Esophagus mucosa (tissue), 1 donor: ENCODE data around the gene FEM1A. TPM values are rescaled to one million over a fixed set of nuclear protein-coding genes. Genes with fewer than 3 reads are reported as not detected.
"Not testable (repeated sequence)": the region's sequence is repeated elsewhere in the genome, so short reads cannot be mapped to it uniquely, and the experiment has no call there.

Experiments
- ATAC-seq: fragments of 200-7000 bp; cut with Tn5 transposase; one replicate; pipeline ENCODE4 v1.9.1; 2020
- total RNA-seq: library from RNA; stranded (reverse); gene quantifications from one replicate; pipeline ENCODE4 v1.2.4, GENCODE V29; 2023
- donor health status: DM: yes; HTN: yes; CAD: no.

FEM1A gene
- total RNA-seq, 1 donor from 2014 or later = 9.3 TPM

GRCh38 chr19:4774136-4774535 lies 17.4 kb upstream of the FEM1A start:
- no peak for ATAC-seq

- ATAC-seq = no peak
Observed at GRCh38 chr19:4775627-4776152, 15.8 kb upstream of the FEM1A start.

- ATAC-seq = no peak
Observed at GRCh38 chr19:4776436-4777211, 14.9 kb upstream of the FEM1A start.

- ATAC-seq = not testable (repeated sequence)
Observed at GRCh38 chr19:4778124-4778523, 13.4 kb upstream of the FEM1A start.

GRCh38 chr19:4780860-4781259 lies 10.7 kb upstream of the FEM1A start:
- no peak for ATAC-seq

GRCh38 chr19:4781801-4782200 lies 9.7 kb upstream of the FEM1A start:
- ATAC-seq = no peak

GRCh38 chr19:4786412-4787016 lies 5.0 kb upstream of the FEM1A start:
- not testable (repeated sequence) for ATAC-seq

- ATAC-seq = not testable (repeated sequence)
Observed at GRCh38 chr19:4792019-4792865, 708 bp downstream of the FEM1A start.

GRCh38 chr19:4792866-4793195 lies 1.3 kb downstream of the FEM1A start:
- ATAC-seq = not testable (repeated sequence)

GRCh38 chr19:4793278-4793677 lies 1.7 kb downstream of the FEM1A start:
- not testable (repeated sequence) for ATAC-seq

GRCh38 chr19:4794971-4795370 lies 3.4 kb downstream of the FEM1A start:
- no peak for ATAC-seq

- no peak for ATAC-seq
Observed at GRCh38 chr19:4795400-4795799, 3.9 kb downstream of the FEM1A start.

GRCh38 chr19:4800591-4801081 lies 9.1 kb downstream of the FEM1A start:
- ATAC-seq = peak; percentile 96

- ATAC-seq = no peak
Observed at GRCh38 chr19:4801085-4801619, 9.6 kb downstream of the FEM1A start.

GRCh38 chr19:4802711-4803110 lies 11.2 kb downstream of the FEM1A start:
- ATAC-seq = no peak

GRCh38 chr19:4803736-4804695 lies 12.5 kb downstream of the FEM1A start:
- peak; percentile 9 for ATAC-seq

GRCh38 chr19:4805140-4805539 lies 13.6 kb downstream of the FEM1A start:
- ATAC-seq = not testable (repeated sequence)

- ATAC-seq = no peak
Observed at GRCh38 chr19:4806384-4806783, 14.8 kb downstream of the FEM1A start.

GRCh38 chr19:4807188-4807587 lies 15.7 kb downstream of the FEM1A start:
- no peak for ATAC-seq

- peak; percentile 64 for ATAC-seq
Observed at GRCh38 chr19:4811328-4812131, 20.0 kb downstream of the FEM1A start.
